GM18505 (cell line): ENCODE data around the gene METTL16.
A peak's percentile ranks its signal among the peaks of the same experiment; 100 is the strongest.
"Not testable (repeated sequence)": the region's sequence is repeated elsewhere in the genome, so short reads cannot be mapped to it uniquely, and the experiment has no call there.

Experiments
- ATAC-seq: cut with Tn5 transposase; IDR thresholded peaks from one replicate; pipeline ENCODE4 v1.9.1; 2021; ENCODE audit not compliant: unreplicated experiment
- POLR2A ChIP-seq: IDR thresholded peaks from 4 replicates; pipeline ENCODE4 v1.6.1; 2011; ENCODE audit warnings: borderline replicate concordance; ENCODE audit not compliant: insufficient read depth, insufficient read length; ENCODE audit errors: extremely low read depth

Gene METTL16

GRCh38 chr17:2511462-2512369 lies at the start of gene METTL16:
Gene METTL16, minus strand, starts transcription at chr17:2511888. Its CDS starts 9,557 bp downstream, at chr17:2502331.
- ATAC-seq, result peak; percentile 87

GRCh38 chr17:2560658-2561057 lies 49.0 kb upstream of the METTL16 start:
- ATAC-seq, result no peak
- TF ChIP-seq POLR2A, result no peak

More at GRCh38 chr17:2511462-2512369, at the start of gene METTL16:
- peak; percentile 90 for TF ChIP-seq POLR2A

GRCh38 chr17:2551928-2552327 lies 40.2 kb upstream of the METTL16 start:
- no peak for TF ChIP-seq POLR2A
- ATAC-seq, result no peak

GRCh38 chr17:2551493-2551892 lies 39.8 kb upstream of the METTL16 start:
- no peak for TF ChIP-seq POLR2A
- ATAC-seq, result no peak

GRCh38 chr17:2549392-2550211 lies 37.9 kb upstream of the METTL16 start:
- no peak for TF ChIP-seq POLR2A
- no peak for ATAC-seq

GRCh38 chr17:2548026-2548425 lies 36.3 kb upstream of the METTL16 start:
- ATAC-seq, result not testable (repeated sequence)

- ATAC-seq, result no peak
- no peak for TF ChIP-seq POLR2A
These were observed 35.5 kb upstream of the METTL16 start for GRCh38 chr17:2547176-2547575.

GRCh38 chr17:2545393-2545792 lies 33.7 kb upstream of the METTL16 start:
- no peak for ATAC-seq
- TF ChIP-seq POLR2A, result no peak

- no peak for TF ChIP-seq POLR2A
- ATAC-seq, result no peak
These were observed 30.8 kb upstream of the METTL16 start for GRCh38 chr17:2542456-2542855.

GRCh38 chr17:2542056-2542455 lies 30.4 kb upstream of the METTL16 start:
- no peak for ATAC-seq
- no peak for TF ChIP-seq POLR2A

GRCh38 chr17:2537579-2537978 lies 25.9 kb upstream of the METTL16 start:
- ATAC-seq, result not testable (repeated sequence)

GRCh38 chr17:2532146-2532720 lies 20.5 kb upstream of the METTL16 start:
- TF ChIP-seq POLR2A, result no peak
- no peak for ATAC-seq

GRCh38 chr17:2531243-2531954 lies 19.7 kb upstream of the METTL16 start:
- not testable (repeated sequence) for ATAC-seq

GRCh38 chr17:2521775-2522410 lies 10.2 kb upstream of the METTL16 start:
- not testable (repeated sequence) for ATAC-seq
